RWPE2 (cell line): Measurements from ENCODE around the gene TUBA3C.

Experiments used
- ATAC-seq: fragments of 200-7000 bp; cut with Tn5 transposase; 3 replicates; pipeline ENCODE4 v1.9.1; 2021; ENCODE audit warnings: low read depth
- DNase-seq: peaks from one replicate; pipeline ENCODE4 v3.0.0-alpha.2; 2020; ENCODE audit warnings: low spot score
- H3K27ac ChIP-seq: fragments of 450-650 bp; 2 replicates; pipeline ENCODE4 v1.5.1; 2017; ENCODE audit warnings: mild to moderate bottlenecking; ENCODE audit not compliant: poor library complexity, severe bottlenecking
- H3K27me3 ChIP-seq: fragments of 250-450 bp; sonication (Bioruptor Pico); 2 replicates; pipeline ENCODE4 v1.5.1; 2021; ENCODE audit warnings: mild to moderate bottlenecking, moderate library complexity; ENCODE audit not compliant: insufficient read depth, poor library complexity, severe bottlenecking
- H3K36me3 ChIP-seq: fragments of 250-450 bp; sonication (Bioruptor Pico); 2 replicates; pipeline ENCODE4 v1.5.1; 2020; ENCODE audit warnings: low read depth, mild to moderate bottlenecking, moderate library complexity
- H3K4me1 ChIP-seq: fragments of 250-450 bp; sonication (Bioruptor Pico); 2 replicates; pipeline ENCODE4 v1.5.1; 2021; ENCODE audit warnings: mild to moderate bottlenecking, moderate library complexity; ENCODE audit not compliant: insufficient read depth, poor library complexity, severe bottlenecking
- H3K4me3 ChIP-seq: fragments of 250-450 bp; sonication (Bioruptor Pico); 2 replicates; pipeline ENCODE4 v1.5.1; 2021; ENCODE audit warnings: mild to moderate bottlenecking, moderate library complexity; ENCODE audit not compliant: severe bottlenecking
- H3K9me3 ChIP-seq: fragments of 250-450 bp; sonication (Bioruptor Pico); 2 replicates; pipeline ENCODE4 v1.5.1; 2021; ENCODE audit warnings: mild to moderate bottlenecking, moderate library complexity; ENCODE audit not compliant: severe bottlenecking
- CTCF ChIP-seq: fragments of 450-650 bp; IDR thresholded peaks from one replicate; pipeline ENCODE4 v1.5.1; 2017; ENCODE audit warnings: mild to moderate bottlenecking, moderate library complexity; ENCODE audit not compliant: poor library complexity, severe bottlenecking

Gene TUBA3C

DNA sequence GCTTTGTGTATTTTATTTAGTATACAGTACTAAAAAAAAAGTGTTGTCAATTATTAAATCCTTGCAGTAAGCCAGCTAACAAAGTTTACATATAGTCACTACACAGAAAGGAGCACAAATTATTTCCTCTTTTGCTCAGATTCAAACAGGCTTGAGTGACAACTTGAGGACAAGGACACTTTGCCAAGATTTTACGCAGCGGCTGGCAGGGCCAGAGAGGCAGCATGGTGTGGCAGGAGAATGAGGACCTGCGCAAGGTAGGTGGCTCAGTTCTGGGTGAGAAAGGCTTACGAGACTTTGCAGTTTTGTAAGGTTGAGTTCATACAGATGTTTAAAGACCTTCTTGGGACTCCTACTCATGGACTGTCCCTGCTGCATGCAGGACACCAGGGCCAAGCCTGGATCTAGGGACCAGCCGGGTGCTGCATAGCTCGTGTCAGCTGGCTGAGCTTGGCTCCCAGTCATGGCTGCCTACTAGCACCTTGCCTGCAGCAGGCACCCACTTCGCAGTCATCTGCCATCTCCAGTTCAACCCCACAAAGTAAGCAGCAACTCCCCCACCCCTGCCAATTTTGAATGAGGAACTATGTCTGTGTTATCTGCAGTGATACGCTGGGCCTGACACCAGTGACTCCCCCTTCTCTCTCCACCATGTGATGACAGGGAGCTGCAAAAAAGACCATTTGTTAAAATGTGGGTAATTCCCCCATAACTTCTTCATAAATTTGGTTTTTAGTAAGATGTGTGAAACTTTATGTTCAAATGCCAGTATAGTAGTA, 3.7 kb upstream of the TUBA3C start:
- Histone ChIP-seq H3K27ac (no peak overlapping the region), H3K9me3 (no peaks in the 10 kb centered on the region), H3K4me3 (no peak overlapping the region), H3K36me3 (no peaks in the 10 kb centered on the region), H3K27me3 (no peaks in the 10 kb centered on the region), H3K4me1 (no peaks in the 10 kb centered on the region)
- no peak for TF ChIP-seq CTCF
- DNase-seq (no peak), ATAC-seq (no peak)

GRCh38 chr13:19184176-19184575, 2.6 kb upstream of the TUBA3C start:
- no peak overlapping the region for H3K4me3 ChIP-seq
- no peaks in the 10 kb centered on the region for H3K9me3 ChIP-seq
- H3K36me3 ChIP-seq, result no peaks in the 10 kb centered on the region
- no peak for TF ChIP-seq CTCF
- H3K27ac ChIP-seq, result no peak overlapping the region
- no peak for ATAC-seq
- no peaks in the 10 kb centered on the region for H3K27me3 ChIP-seq
- H3K4me1 ChIP-seq, result no peaks in the 10 kb centered on the region
- no peak for DNase-seq

DNA sequence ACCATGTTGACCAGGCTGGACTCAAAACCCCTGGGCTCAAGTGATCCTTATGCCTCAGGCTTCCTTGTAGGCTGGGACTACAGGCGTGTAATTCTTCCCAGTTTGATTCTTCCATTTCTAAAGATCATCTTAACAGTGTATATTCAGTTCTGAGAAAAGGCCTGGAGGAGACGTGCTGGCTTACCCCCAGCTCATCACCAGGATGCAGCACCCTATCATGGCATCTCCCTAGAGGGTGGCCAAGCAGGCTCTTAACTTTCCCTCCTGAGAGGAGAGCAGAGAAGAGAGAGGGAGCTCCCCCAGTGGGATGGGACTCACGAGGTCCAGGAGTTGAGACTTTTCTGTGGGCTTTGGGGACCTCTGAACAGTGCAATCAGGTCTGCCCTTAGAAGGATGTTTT, 2.1 kb upstream of the TUBA3C start:
- no peak for DNase-seq
- no peak for TF ChIP-seq CTCF
- H3K36me3 ChIP-seq, result no peaks in the 10 kb centered on the region
- no peaks in the 10 kb centered on the region for H3K9me3 ChIP-seq
- H3K27ac ChIP-seq, result no peak overlapping the region
- no peaks in the 10 kb centered on the region for H3K4me1 ChIP-seq
- H3K4me3 ChIP-seq, result no peak overlapping the region
- ATAC-seq, result no peak
- no peaks in the 10 kb centered on the region for H3K27me3 ChIP-seq

GRCh38 chr13:19182536-19182935, 912 bp upstream of the TUBA3C start:
- Histone ChIP-seq H3K27me3 (no peaks in the 10 kb centered on the region), H3K27ac (no peak overlapping the region), H3K4me1 (no peaks in the 10 kb centered on the region), H3K9me3 (no peaks in the 10 kb centered on the region), H3K4me3 (no peak overlapping the region), H3K36me3 (no peaks in the 10 kb centered on the region)
- TF ChIP-seq CTCF, result no peak
- ATAC-seq (no peak), DNase-seq (no peak)

DNA sequence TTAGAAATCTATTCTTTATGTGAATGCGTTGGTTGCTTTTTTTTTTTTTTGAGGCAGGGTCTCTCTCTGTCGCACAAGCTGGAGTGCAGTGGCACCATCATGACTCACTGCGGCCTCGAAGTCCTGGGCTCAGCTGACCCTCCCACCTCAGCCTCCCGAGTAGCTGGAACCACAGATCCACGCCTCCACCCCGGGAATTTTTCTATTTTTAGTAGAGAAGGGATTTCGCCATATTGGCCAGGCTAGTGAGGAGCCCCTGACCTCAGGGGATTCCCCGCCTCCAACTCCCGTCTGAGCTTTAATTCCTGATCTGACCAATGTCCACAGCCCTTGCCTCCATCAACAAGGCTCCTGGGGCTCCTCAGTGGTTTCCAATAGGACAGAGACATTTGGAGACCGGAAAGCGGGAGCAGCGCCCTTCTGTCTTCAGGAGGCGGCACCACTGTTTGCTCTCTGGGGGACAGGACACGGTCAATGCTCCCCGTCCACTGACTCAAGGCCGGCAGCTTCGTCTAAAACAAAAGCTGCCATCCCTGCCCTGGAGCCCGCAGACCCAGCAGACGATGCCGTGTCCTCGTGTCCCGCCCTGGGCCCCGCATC, 503 bp downstream of the TUBA3C start:
- no peaks in the 10 kb centered on the region for H3K9me3 ChIP-seq
- H3K4me3 ChIP-seq, result no peak overlapping the region
- DNase-seq (no peak), ATAC-seq (no peak)
- no peaks in the 10 kb centered on the region for H3K27me3 ChIP-seq
- H3K27ac ChIP-seq, result no peak overlapping the region
- no peak for TF ChIP-seq CTCF
- no peaks in the 10 kb centered on the region for H3K4me1 ChIP-seq
- H3K36me3 ChIP-seq, result no peaks in the 10 kb centered on the region
